ENCODE results near the gene PRAMEF13.
"Not testable (repeated sequence)": the region's sequence is repeated elsewhere in the genome, so short reads cannot be mapped to it uniquely, and the experiment has no call there.

The PRAMEF13 gene

GRCh38 chr1:13201309-13201708 is at the start of gene PRAMEF13:
Gene PRAMEF13 (minus strand): TSS chr1:13201409. CDS start chr1:13199589, 1,820 bp downstream.
- DNase-seq = not testable (repeated sequence)

GRCh38 chr1:13247122-13247521 is 45.9 kb upstream of the PRAMEF13 start:
- not testable (repeated sequence) for DNase-seq

GRCh38 chr1:13246554-13246871 is 45.3 kb upstream of the PRAMEF13 start:
- DNase-seq = not testable (repeated sequence)

GRCh38 chr1:13245841-13246553 is 44.8 kb upstream of the PRAMEF13 start:
- not testable (repeated sequence) for DNase-seq

- DNase-seq = not testable (repeated sequence)
Measured at GRCh38 chr1:13243536-13244263, 42.5 kb upstream of the PRAMEF13 start.

- not testable (repeated sequence) for DNase-seq
Measured at GRCh38 chr1:13239633-13240032, 38.4 kb upstream of the PRAMEF13 start.

GRCh38 chr1:13237572-13237971 is 36.4 kb upstream of the PRAMEF13 start:
- DNase-seq = not testable (repeated sequence)

GRCh38 chr1:13234057-13234456 is 32.8 kb upstream of the PRAMEF13 start:
- DNase-seq = not testable (repeated sequence)

GRCh38 chr1:13232056-13232455 is 30.8 kb upstream of the PRAMEF13 start:
- not testable (repeated sequence) for DNase-seq

GRCh38 chr1:13231061-13231750 is 30.0 kb upstream of the PRAMEF13 start:
- not testable (repeated sequence) for DNase-seq

GRCh38 chr1:13230601-13231000 is 29.4 kb upstream of the PRAMEF13 start:
- not testable (repeated sequence) for DNase-seq

GRCh38 chr1:13230096-13230495 is 28.9 kb upstream of the PRAMEF13 start:
- not testable (repeated sequence) for DNase-seq

- no peak for DNase-seq
Measured at GRCh38 chr1:13228343-13228781, 27.2 kb upstream of the PRAMEF13 start.

- not testable (repeated sequence) for DNase-seq
Measured at GRCh38 chr1:13227271-13228055, 26.3 kb upstream of the PRAMEF13 start.

GRCh38 chr1:13225675-13226204 is 24.5 kb upstream of the PRAMEF13 start, which contains the start of gene PRAMEF18:
Gene PRAMEF18 (minus strand): TSS chr1:13226154. CDS start chr1:13226106, 48 bp downstream.
- not testable (repeated sequence) for DNase-seq

- no peak for DNase-seq
Measured at GRCh38 chr1:13224480-13225060, 23.4 kb upstream of the PRAMEF13 start.

GRCh38 chr1:13222788-13223187 is 21.6 kb upstream of the PRAMEF13 start:
- DNase-seq = not testable (repeated sequence)

- DNase-seq = not testable (repeated sequence)
Measured at GRCh38 chr1:13219203-13219602, 18.0 kb upstream of the PRAMEF13 start.

- not testable (repeated sequence) for DNase-seq
Measured at GRCh38 chr1:13216619-13217018, 15.4 kb upstream of the PRAMEF13 start.

- DNase-seq = not testable (repeated sequence)
Measured at GRCh38 chr1:13208712-13209111, 7.5 kb upstream of the PRAMEF13 start.

GRCh38 chr1:13171548-13171947 is 29.7 kb downstream of the PRAMEF13 start, which contains the start of gene PRAMEF9:
Gene PRAMEF9 (plus strand): TSS chr1:13171848. CDS start chr1:13175281, 3,433 bp downstream.
- DNase-seq = not testable (repeated sequence)

- not testable (repeated sequence) for DNase-seq
Measured at GRCh38 chr1:13165531-13165930, 35.7 kb downstream of the PRAMEF13 start, which contains the start of gene HNRNPCL4. Gene HNRNPCL4 (minus strand): TSS chr1:13165631. CDS start chr1:13165467, 164 bp downstream.

Measured in NCI-H446 treated with DMSO at 0.1 percent for 48 hours (cell line).